CD4-positive, alpha-beta T cell treated with Interleukin-6 at 100 ng/mL for 8 hours (primary cell): Measurements from ENCODE around the gene SLC25A53.
A peak's percentile ranks its signal among the peaks of the same experiment; 100 is the strongest.
"Not testable (repeated sequence)": the region's sequence is repeated elsewhere in the genome, so short reads cannot be mapped to it uniquely, and the experiment has no call there.

ENCODE experiments used
- DNase-seq: peaks from one replicate; pipeline ENCODE4 v3.0.0-alpha.2; 2020; ENCODE audit warnings: mixed read lengths, low spot score

The SLC25A53 gene

DNA sequence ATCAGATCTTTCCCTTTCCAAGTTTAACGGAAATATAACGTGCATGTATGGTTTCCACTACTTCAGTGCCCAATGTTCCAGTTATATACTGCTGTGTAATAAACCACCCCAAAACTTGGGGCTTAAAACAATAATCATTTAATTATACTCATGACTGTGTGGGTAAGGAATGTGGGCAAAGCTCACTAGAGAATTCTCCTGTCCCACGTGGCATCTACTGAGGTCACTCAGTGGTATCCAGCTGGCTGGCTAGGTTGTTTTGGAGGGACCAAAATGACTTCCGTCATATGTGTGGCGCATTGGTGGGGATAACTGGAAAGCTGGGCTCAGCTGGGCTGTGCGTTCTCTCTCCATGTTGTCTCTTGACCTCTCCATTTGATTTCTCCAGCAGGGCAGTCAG, 26.0 kb downstream of the SLC25A53 start:
- no peak for DNase-seq

DNA sequence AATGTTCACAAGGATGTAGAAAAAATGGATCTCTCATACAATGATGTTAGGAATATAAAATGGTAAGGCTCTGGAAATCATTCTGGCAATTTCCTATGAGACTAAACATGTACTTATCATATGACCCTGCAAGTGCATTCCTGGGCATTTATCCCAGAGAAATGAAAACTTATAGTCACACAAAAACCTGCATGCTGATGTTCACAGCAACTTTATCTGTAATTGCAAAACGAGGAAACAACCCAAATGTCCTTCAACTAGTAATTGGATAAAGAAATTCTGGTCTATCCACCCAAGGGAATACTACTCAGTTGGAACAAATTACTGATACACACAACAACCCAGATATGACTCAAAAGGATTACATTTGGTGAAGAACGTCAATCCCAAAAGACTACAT, 30.0 kb downstream of the SLC25A53 start:
- no peak for DNase-seq

DNA sequence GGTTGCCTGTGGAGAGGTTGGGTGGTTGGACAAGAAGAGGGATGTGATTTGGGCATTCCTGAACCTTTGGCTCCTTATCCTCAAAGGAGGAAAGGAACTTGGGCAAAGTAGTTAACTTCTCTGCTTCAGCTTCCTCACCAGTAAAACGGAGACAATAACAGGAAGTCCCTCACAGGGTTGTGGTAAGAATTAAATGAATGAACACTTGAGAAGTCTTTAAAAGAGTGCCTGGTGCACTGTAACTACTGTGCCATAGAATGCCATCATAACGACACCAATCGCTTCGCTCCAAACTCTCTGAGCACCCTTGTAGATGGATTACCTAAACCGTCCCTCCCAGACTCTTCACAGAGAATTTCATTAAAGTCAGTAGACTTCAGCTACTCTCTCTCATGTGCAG, 34.0 kb downstream of the SLC25A53 start:
- no peak for DNase-seq

DNA sequence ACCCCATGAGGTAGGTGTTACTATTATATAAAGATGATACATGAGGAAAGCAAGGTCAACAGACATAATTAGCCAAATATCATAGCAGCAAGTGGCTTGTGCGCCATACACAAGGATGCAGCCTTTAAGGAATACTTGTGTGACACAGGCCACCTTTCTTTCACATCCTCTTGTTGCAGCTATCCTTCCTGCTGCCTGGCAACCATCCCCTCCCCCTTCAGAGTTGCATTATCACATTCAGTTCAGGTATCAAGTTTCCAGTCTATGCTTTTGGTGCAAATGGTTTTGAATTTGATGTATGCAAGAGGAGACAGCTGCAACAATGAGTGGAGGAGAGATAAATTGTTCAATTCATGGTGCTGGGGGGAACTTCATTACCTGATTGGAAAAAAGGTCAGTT, 38.0 kb downstream of the SLC25A53 start:
- no peak for DNase-seq

DNA sequence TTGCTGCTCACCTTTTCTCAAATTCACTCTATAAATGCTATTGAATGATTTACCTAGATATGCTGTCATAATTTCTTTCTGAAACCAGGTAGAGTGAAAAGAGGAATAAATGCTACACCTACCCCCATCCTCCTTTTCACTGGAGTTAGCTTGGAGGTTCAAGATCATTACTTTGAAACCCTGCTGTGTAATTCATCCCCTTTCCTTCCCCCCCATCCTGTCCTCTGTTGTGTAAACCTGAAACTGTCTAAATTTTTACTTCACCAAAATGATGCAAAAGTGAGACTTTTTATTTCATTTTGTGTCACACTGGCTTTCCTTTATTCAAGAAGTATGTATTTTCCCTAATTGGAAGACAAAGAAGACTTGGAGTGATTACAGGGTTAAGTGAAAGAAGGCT, 39.0 kb downstream of the SLC25A53 start:
- no peak for DNase-seq

DNA sequence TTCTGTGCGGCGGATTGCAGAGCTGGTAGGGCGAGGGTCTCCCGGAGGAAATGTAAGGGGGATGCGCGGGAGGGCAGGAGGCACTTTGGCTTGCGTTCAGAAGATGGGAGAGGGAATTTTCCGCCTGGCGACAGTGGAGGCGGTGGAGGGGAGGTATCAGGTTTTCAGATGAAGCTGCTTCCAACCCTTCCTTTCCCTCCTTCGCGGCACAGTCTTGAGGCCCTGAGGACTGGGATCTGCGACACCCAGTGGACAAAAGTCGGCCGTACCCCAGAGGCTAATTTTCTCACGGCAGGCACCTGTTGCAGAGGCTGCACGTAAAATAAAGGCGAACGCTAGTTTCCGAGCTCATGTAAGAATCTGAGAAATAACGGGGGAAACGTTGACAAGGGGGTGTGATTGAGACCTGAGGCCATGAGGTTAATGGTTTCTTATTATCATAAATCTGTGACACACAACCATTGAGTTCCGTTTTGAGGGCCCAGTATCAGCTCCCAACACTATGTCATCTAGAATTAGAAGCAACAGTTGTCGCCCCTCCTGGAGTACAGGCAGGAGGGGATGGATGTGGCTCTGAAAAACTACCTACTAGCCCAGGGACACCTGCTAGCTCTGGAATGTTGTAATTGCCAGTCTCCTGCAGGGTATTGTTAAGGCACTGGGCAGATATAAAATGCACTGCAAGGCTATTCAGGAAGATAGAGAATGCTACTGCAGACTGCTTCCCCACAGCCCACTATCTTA, 43.4 kb downstream of the SLC25A53 start:
- peak; percentile 50 for DNase-seq

DNA sequence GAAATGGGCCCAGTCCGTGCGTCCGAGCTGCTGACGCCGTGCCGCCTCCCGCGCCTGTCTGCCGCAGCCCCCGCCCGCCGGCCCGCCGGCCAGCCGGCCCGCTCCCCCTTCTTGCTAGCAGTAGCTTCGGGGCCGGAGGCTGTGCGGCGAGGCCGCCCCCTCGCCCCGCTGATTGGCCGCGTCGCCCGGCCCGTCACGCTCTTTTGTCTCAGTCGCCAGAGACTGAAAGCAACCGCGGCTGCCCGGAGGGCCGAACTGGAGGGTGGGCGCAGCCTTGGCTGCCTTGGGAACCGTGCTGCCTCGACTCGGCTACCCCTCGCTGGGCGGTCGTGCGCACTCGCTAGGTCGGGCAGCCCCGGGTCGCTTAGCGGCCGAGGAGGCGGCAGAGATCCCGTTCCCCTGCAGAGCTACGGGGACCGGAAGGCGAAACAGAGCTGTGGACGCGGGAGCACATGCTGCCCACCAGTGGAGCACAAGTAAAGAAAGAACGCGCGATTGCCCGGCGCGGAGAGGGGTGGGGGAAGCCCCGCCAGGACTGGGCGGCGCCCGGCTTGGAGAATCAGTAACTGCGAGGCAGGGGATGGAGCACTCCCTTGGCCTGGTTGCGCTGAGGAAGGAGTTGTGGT, 44.4 kb downstream of the SLC25A53 start, which contains the start of gene ZCCHC18:
Gene ZCCHC18, plus strand, starts transcription at position 198 of the 626 bp plus-strand sequence. CDS start 1,589 bp downstream, outside the sequence.
- DNase-seq = no peak

DNA sequence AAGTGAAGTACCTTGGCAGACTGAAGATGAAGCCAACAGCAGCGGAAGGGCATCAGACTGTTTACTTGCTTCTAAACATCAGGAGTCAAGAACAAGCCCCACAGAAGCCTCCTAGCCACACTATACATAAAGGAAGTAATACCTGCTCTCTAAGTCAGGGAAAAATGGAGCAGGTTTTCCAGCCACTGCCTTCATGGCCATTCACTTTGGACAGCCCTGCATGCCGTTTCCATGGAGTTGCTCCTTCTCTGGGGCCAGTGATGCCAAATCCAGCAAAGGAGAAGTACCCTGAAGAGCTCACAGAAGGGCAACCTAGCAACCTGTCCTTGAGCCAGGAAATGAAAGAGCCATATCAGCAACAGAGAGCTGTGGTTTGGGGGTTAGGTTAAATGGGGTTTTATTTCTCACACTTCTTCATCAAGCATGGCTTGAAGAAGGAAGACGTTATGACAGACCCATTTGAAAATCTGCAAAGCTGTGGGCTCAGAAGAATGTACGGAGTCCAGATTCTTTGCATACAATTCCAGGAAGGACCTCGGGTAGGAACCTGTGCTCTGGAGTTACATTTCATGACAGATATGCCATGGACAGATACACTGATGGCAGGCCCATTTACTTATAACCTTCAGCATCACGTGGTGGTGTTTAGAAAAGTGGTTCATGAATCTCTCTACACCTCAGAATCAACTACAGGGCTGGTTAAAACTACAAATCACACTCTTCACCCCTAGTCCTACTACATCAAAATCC, 46.1 kb downstream of the SLC25A53 start:
- DNase-seq = not testable (repeated sequence)

DNA sequence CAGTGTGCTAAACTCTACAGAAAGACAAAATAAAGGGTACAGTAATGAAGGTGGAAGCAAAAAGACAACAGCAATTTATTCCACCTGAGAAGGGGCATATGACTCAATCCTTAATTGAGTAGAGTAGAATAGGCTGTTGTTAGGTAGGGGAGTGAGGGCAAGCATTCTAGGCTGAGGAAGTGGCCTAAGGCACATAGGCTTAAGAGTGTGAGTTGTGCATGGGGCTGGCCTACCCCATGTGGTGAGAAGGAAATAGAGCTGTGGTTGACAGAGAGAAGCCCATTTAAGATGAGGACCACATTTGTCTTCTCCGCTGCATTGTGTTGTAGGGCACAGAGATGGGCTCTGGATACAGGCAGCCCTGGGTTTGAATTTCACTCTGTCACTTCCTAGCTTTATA, 47.9 kb downstream of the SLC25A53 start:
- DNase-seq = no peak

DNA sequence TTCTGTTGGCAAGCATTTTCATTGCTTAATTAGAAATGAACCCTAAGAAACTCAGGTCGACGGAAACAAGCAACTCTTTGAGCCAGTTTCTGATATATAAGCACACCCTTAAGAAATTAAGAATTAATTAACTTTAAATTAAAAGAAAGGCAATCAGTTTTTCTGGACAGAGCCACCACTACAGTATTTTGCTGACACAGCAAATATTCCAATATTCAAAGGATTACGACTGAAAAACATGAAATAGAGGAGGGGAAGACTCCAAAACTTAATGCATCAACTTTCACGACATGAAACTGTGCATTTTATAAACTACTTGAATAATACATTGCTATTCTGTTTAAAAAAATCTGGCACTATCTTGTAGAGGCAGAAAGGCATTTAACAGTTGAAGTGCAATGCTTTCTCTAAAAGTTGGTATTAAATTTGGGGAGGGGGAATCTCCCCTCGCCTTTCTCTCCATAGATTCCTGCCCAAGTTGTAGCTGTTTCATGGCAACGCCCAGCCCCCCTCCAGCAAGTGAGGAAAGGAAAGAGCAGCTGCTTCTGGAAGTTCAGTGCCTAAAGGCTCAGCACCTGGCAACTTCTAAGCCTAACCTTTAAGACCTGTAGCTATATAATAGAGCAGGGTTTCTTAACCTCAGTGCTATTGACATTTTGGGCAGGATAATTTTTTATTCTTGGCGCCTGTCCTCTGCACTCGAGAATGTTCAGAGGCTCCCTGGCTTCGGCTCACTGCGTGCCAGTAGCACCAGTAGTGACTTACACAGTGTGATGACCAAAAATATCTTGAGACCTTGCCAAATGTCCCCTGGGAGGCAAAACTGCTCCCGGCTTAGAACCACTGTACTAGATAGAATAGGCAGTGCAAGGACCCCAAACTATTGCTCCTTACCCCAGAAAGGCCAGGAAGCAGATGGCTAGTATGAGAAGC, 51.2 kb downstream of the SLC25A53 start:
- DNase-seq = no peak

DNA sequence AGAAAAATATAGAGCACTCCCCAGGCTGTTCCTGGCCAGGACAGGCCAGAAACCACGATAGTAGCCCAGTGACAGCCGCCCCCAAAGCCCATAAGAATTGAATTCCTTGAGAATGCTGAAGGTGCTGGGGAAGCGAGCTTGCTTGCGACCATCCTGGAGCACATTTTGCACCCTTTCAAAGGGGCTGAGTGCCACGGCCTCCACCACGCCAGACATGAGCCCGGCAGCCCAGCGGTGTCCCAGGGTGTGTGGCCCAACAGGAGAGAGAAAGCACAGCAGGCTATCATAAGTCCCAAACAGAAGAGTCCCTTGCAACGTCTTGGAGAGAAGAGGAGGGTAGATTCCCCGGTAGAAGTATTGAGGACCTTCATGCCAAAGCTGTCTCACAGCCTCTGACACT, 52.1 kb downstream of the SLC25A53 start:
- DNase-seq = no peak

DNA sequence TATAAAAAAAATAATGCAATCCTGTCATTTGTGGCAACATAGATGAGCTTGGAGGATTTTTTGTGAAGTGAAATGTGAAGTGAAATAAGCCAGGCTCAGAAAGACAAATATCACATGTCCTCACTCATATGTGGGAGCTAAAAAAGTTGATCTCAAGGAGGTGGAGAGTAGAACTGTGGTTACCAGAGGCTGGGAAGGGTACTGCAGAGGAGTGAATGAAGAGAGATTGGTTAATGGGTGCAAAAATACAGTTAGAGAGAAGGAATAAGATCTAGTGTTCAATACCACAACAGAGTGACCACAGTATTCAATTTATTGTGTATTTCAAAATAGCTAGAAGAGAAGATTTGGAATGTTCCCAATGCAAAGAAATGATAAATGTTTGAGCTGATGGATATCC, 57.9 kb downstream of the SLC25A53 start:
- DNase-seq = no peak

DNA sequence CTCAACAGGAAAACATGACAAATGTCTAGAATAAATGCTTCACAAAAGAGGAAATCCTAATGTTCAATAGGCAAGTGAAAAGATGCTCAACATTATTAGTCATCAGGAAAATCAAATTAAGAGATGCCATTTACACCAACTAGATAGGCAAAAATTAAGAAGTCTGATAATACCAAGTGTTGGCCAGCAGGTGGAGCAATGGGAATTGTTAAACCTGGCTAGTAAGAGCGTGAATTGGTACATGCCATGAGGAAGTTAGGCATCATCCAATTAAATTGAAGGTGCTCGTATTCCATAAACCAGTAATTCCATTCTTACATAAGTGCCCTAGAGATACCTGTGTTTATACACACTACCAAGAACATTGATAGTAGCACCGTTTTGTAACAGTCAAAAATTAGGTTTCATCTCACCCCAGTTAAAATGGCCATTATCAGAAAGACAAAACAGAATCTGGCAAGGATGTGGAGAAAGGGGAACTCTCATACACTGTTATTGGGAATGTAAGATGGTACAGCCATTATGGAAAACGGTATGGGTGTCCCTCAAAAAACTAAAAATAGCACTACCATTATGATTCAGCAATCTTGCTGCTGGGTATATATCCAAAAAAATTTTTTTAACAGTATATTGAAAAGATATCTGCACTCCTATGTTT, 58.5 kb downstream of the SLC25A53 start:
- peak; percentile 65 for DNase-seq

DNA sequence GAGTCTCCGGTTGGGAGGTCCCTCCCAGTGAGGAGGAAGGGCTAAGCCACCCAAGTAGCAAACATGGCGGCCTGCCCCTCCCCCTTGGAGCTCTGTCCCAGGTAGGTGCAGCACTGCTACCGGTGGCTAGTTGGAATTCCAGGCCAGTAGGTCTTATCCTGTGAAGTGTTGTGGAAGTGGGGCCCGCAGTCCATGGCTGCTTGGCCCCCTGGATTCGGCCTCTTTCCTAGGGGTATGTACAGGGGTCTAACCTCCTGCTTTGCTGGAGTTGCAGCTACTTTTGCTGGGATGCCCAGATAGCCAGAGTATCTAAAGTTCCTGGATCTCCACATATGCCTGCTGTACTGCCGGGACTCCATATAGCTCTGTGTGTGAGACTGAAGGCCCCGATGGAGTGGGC, 70.9 kb downstream of the SLC25A53 start:
- DNase-seq = no peak

DNA sequence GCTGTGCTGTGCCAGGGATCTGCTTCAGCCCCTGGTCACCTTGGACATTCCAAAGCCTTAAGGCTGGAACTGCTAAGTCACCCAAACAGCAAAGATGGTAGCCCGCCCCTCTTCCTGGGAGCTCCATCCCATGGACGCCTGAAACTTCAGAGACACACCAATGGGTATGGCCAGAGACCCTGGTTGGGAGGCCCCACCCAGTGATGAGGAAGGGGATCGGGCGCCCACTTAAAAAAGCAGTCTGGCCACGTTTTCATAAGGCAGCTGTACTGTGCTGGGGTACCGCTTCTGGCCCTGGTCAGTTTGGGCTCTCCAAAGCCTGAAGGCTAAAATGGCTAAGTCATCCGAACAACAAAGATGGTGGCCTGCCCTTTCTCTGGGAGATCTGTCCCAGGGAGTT, 71.3 kb downstream of the SLC25A53 start:
- no peak for DNase-seq

DNA sequence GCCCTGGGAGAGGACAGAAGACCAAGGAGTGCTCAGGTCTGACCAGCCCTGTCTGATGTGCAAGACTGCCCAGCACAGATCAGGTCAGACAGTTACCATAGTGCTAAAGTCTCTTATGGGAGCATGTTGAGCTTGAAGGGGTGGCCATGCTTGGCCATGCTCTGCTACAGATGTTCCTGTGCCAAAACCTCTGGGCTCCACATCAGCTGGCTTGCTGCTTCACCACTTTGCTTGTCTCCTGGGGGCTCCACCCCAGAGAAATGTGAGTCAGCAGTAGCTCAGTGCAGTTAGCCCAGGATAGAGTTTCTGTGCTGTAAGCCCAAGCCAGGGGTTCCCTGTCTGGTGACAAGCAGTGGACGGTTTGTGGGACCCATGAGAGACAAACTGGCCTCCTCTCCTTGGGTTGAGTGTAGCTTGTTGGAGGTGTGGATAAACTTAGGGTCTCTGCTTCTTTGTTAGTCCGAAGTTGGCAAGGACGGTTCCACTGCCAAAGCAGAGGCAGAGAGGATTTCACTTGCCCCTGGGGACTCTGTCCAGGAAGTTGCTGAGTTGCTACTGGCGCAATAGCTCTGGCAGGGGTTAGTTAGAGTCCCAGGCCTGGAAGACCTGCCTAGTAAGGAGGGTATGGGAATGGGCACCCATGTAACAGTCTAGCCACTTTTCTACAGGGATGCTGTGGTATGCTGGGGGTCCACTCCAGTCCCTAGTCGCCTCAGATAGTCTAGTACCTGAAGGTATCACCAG, 72.1 kb downstream of the SLC25A53 start:
- DNase-seq = no peak

DNA sequence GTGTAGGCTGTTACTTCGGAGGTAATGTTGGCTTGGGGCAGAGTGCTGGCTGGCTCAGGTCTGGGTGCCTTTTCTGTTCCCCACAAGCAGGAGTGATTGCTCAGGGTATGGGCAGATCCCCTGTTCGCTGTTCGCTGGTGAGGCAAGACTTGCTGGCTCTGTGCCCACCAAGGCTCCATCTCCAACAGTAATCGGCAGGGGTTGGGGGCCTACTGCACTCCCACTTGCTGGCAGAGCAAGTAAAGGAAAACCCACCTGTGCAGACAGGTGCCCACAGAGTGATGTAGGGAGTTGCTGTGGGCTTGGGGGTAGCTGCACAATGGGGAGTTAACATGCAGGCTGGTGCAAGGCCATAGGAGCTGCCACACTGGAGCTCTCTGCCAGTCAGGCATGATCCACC, 72.7 kb downstream of the SLC25A53 start:
- DNase-seq = no peak

DNA sequence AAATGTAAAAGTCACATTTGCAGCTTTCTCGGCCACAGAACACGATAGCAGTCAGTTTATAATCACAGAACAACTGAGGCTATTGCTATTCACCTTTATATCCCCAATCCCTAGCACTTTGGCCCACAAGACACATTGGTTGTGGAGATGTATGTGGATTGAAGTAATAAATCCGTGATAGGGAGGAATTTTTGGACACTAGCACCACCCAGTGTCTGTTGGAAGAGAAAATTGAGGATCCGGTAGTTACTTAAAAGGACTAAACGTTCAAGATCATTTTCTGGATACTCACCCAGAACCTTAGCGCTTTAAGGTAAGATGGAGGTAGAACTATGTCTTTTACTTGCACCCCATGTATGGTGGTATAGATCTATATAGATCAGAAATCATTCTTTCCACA, 79.0 kb downstream of the SLC25A53 start:
- not testable (repeated sequence) for DNase-seq

DNA sequence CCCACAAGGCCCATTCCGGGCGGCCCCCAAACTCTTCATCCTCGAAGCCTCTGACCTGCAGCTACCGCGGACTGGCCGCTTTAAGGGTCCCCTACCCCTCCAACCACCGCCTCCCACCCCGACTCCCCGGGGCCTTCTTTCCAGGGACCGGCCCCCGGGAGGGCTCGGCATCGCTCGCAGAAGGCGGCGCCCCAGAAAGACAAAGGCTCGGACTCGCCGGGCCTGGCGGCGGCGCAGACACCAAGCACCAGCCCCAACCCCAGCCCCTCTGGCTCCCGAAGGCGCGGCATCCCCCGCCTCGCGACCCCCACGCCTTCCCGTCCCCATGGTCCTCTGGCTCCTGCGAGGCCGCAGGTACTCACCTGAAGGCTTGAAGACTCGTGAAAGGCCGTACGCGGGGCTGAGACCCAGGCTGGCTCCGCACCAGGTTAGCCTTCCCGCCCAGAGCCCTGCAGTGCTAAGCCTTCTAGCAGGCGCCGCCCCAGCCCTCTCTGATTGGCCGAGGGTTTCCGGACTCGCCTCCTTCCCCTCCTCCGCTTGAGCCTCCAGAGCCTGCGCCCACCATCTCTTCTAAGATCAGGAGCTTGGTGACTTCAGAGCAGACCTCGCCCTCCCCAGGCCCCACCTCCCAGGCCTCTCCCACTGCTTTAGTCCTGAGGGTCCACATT, 80.9 kb downstream of the SLC25A53 start, which contains the start of gene TMSB15C:
Gene TMSB15C, minus strand, starts transcription at position 459 of the 668 bp plus-strand sequence.
- DNase-seq = not testable (repeated sequence)

DNA sequence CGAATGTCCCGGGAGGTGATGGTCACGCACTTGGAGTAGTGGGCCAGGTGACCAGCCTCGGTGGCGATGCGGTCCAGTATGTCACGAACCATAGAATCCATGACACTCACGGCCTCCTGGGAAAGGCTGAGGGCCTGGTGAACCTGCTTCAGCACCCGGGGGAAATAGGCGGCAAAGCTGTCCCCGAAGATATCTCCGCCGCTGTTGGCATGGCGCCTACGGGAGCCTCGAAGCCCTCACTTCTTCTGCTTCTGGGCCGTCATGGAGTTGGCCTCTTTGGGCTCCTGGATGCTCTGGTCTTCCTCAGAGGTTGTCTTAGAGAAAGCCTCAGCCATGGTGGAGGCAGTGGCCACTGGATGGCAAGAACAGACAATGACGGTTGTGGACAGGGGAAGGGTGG, 94.2 kb downstream of the SLC25A53 start:
- DNase-seq = not testable (repeated sequence)
